Stimulated activated CD4-positive, alpha-beta T cell treated with anti-CD3 and anti-CD28 coated beads, Interleukin-1b, Interleukin-23, amount 100 ng/mL, for 1 hour (primary cell): ENCODE results near the gene REX1BD.

Experiments
- DNase-seq, 2 donors: peaks; one replicate each; pipeline ENCODE4 v3.0.0-alpha.2; 2020; ENCODE audit warnings: low read depth in 2 of 2

Gene REX1BD

DNA sequence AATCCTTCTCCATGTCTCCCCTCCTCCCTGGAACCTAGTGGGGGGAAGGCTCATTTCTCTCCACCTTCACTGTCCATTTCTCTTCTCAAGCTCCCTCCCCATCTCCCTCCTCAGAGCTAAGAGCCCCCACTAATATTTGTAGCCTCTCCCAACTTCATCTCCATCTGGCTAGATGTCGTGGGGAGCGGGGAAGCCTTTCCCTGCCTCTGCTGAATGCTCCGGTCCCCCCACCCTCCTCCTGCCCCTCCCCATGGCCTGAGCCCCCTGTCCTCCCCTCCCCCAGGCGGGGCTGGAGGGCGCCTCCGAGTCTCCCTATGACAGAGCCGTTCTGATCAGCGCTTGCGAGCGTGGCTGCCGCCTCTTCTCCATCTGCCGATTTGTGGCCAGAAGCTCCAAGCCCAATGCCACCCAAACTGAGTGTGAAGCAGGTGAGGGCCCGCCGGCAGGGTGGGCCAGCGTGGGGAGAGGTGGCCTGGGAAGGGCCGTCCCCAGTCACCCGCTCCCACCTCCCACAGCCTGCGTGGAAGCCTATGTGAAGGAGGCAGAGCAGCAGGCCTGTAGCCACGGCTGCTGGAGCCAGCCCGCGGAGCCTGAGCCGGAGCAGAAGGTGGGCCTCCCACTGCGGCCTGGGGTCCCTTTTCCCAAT lies 25.1 kb downstream of the REX1BD start:
- no peak for DNase-seq

DNA sequence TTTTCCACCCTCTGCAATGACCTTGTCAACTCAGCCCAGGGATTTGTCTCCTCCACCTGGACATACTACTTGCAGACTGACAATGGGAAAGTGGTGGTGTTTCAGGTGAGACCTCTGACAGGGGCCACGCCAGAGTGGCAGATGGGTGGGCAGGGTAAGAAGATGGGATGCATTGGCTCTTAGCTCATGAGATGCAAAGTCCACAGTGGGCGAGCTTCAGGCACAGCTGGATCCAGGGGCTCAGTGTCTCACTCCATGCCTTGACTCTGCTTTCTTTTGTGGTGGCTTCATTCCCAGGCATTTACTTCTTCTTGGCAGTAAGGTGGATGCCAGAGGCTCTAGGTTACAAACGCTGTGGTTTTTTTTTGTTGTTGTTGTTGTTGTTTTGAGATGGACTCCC lies 27.4 kb downstream of the REX1BD start:
- no peak for DNase-seq

DNA sequence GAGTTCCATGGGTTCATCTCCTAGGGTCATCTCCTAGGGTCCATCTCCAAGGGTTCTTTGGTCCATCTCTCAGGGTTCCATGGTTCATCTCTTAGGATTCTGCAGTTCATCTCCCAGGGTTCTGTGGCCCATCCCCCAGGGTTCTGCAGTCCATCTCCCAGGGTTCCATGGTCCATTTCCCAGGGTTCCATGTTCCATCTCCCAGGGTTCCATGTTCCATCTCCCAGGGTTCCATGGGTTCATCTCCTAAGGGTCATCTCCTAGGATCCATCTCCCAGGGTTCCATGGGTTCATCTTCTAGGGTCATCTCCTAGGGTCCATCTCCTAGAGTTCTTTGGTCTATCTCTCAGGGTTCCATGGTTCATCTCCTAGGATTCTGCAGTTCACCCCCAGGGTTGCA lies 29.0 kb downstream of the REX1BD start:
- DNase-seq: no peak

DNA sequence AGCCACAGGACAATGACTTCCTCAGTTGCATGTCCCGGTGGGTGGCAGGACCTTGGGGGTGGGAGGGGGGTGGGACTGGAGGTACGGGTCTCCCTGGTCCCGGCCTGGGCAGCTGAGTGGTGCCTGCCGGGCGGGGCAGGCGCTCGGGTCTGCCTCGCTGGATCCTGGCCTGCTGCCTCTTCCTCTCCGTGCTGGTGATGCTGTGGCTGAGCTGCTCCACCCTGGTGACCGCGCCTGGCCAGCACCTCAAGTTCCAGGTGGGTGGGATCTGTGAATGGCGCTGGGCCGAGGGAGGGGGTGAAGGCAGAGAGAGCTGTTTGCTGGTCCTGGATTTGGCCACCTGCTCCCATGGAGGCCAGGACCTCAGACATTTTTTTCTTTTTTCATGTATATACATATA lies 29.6 kb downstream of the REX1BD start:
- DNase-seq: no peak

DNA sequence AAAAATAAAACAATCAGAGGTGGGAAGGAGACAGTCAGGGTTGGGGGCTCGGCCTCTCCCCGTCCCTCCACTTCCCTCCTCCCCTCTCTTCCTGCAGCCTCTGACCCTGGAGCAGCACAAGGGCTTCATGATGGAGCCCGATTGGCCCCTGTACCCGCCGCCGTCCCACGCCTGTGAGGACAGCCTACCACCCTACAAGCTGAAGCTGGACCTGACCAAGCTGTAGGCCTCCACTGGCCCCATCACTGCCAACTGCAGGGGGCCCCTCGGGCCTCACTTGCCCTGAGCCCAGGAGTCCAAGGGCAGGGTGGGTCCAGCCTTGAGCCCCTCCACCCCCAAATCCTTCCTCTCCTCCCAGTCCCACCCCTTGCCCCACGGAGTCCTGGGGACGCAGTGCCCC lies 31.7 kb downstream of the REX1BD start:
- DNase-seq: no peak

DNA sequence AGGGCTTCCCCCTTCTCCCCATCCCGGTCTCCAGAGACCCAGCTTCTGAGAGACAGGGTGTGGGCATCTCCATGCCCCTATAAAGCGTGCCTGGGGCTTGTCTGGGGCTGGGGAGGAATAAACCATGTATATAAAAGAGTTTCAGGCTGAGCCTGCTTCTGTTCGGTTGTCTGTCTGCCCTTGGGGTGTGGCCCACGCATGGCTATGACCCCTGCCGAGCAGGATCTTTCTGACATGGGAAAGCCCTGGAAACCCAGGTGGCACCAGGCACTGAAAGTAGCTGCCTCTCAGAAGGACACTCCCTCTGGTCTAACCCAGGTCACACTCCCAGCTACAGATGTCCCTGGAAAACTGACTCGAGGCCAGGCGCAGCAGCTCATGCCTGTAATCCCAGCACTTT lies 32.3 kb downstream of the REX1BD start:
- DNase-seq: no peak

DNA sequence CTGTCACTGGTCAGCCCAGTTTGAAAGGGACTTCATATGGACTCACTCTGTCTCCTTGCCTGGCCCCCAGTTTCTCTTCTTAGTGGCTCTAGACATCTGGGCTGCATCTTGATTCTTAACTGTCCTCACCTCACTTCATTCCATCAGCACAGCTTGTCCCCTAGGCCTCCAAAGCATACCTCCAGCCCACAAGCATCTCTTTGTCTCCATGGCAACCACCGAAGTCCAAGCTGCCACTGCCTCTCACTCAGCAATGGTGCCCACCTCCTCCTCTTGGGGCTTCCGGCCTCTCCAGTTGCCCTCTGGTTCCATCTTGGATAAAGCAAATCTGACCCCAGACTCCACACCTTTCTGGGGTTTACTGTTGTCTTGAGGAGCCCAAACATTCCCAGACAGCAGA lies 38.3 kb downstream of the REX1BD start:
- no peak for DNase-seq

DNA sequence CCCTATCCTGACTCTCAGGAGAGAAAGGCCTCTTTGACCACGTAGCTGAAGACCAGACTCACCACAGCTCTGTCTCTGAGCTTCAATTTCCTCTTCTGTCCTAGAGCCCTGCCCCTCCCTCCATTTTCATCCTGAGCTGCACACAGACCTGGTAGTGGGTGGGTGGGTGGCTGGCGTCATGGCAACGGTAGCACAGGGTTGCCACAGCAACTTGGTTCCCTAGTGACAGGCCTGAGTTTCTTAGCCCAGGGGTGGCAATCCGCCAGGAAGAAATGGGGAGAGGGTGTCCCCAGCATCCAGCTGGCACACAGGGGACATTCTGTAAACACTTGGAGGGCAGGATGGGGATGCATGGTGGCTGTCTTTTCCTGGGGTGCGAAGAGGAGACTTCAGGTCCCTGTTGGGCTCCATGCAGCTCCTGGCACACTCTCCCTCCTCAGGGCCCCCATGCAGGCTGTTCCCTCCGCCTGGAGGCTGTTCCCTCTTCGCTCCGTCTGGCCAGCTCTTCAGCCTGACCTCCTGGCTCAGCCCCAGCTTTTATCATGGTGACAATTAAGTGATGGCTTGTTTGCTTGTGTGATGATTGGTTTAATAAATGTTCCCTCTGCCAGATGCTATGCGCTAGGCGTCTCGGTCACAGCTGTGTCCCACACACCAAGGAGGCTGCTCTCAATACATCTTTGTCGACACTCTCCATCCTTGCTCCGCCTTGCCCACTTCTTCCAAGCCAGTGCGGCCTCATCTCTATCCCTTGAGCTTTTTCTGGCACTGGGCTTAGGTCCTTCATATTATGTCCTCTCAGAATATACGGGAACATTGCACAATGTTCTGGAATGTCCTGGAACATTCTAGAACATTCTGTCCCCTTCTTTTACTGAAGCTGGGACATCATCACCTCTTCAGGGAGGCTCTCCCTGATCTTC lies 40.8 kb downstream of the REX1BD start:
- no peak for DNase-seq

DNA sequence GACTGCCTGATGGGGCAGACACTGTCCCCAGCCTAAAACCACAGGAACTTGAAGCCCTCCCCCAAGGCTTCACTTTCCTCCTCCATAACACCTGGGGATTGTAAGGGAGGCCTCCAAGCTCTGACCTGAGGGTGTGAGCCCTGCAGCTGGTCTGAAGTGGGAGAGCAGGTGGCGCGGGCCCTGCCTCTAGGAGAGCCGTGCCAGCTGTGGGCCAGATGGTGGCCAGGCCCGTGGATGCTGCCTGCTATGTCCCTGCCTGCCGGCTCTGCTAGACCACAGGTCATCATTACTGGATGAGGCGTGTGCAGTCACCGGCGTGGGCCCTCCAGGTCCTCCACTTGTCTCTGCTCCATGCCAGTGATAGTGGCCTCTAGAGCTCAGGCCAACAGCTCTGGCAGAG lies 44.7 kb downstream of the REX1BD start:
- DNase-seq: no peak

DNA sequence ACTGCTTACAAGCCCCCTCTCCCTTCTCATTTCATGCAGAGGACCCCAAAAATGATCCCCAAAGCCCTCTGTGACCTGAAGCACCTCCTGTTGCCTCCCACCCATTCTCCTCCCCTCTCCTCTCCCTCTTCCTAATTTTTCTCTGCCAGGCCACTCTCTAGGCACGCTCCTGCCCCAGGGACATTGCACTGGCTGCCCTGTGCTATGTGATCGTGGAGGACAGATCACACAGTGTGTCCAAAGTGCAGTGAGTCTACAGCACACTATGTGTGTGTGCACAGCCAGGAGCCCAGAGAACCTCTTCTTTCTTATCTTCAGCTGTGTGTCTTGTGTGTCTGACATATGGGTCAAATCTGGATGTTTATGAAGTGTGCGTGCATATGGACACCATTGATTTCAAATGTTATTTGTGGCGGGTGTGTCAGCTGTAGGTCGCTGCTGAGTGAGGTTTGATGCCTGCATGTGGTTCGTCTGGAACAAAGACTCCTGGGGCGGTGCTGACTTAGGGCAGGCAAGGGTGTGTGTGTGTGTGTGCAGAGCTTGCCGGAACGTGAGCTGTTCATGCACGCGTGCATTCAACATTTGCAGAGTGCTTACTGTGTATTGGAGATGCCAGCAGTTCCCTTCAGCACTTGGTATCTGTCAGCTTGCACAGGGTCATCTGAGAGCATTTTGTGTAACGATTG lies 46.2 kb downstream of the REX1BD start:
- DNase-seq: no peak

DNA sequence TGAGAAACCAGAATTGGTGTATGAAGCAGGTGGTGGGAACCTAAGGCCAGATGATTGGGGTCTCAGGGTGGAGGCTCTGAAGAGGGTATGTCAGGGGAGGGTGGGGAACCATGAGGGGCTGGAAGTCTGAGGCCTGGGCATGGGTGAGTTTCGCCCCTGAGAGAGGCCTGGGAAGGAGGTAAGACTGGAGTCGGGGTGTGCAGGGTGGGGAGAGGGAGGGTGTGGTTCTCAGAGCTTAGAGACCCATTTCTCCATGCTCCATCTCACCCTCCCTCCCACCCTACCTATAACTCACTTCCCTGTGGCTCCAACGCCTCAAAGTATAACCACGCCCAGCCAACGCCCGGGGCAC lies 47.2 kb downstream of the REX1BD start:
- DNase-seq: no peak

DNA sequence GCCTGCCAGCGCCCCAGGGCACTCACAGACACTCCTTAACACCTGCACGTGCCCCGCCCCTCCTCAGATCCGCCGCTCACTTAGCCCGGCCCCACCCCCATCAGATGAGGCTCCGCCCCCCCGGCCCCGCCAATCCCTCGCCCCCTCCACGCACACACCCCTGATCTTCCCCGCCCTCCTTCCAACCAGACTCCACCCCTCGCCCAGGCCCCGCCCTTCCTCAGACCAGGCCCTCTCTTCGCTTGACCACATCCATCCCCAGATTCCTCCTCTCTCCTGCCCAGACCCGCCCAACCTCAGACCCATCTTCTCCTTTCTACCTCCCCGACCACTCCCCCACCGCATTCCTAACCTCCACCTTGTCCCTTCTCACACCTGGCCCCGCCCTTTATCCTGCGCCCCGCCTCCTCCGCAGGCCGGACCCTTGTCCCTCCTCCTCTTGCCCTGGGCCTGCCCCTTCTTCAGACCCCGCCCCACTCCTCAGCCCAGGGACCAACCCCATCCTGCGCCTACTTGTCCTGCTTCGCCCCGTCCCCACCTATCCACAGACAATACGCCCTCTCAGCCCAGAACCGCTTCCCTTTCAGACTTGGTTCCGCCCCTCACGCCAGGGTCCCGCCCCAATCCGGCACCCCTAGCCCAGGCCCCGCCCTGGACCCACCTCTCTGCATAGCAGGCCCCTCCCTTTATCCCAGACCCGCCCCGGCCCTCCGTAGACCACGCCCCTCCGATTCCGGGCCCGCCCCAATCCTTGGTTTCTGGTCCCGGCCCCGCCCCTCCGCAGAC lies 47.8 kb downstream of the REX1BD start:
- DNase-seq: peak; percentile 99

DNA sequence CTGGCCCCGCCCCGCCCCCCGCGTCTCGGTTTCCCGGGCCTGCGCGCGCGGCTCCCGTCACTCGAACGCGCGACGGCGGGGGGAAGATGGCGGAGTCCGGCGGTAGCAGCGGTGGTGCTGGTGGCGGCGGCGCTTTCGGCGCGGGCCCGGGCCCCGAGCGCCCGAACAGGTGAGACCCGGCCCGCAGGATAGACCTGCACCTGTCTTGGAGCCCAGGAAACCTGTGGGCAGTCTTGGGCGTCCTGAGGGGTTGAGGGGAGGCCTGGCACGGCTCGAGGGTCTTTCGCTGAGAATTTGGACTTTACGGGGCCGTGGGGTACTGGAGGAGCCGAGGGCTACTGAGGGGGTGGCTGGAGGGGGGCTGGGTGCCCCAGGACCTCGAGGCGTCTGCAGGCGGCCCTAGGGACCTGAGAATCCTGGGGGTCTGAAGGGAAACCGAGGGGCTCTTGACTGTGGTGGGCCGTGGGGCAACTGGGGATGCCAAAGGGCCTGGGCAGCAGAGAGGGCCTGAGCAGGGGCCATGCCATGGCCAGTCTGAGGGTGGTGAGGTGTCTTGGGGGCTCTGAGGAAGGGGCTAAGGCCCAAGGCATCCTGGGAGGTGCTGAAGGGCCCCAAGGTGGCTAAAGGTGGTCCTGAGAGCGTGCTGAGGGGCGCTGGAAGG lies 48.5 kb downstream of the REX1BD start, which contains the start of gene KLHL26:
TSS of gene KLHL26 (plus strand) at position 60 of the 661 bp plus-strand sequence. CDS start at position 87, 27 bp downstream.
- no peak for DNase-seq

DNA sequence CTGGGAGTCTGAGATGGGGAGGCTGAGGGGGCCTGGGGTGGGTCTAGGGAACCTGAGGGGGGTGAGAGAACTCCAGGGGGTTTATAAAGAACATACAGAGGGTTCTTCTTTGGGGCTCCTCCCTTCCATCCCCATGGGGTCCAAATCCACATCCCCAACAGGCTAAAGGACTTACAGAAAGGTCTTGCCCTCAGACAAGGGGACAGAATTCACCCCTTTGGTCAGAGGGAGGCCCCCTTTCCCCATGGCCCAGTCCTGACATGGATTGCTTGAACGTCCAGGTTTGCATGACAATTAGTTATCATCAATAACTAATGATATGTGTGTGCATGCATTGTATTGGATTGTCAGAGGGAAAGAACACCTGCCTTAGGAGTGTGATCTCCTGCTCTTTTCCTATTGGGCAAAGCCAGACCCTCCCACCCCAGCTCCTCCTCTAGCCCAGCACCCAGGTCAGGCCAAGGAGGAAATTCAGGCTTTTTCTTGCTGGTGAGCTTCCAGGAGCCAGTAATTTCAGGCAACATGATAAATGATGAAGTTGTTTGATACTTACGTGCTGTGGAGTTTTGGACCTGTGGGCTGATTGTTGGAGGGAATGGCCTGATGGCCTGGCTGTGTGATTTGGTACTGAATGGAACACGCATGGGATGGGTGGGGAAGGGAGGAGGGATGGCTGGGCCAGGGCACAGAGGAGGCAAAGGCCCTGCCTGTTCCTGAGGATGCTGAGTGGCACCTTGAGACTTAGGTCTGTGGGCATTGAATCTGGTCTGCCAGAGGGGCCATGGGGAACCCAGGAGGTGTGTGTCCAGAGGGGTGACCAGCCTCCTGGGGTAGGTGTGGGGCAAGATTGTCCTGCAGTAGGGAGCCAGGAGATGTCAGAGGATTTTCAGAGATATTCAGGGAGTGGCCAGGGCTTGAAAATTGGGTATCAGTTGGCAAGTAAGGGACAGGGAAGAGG lies 49.4 kb downstream of the REX1BD start:
- DNase-seq: no peak

DNA sequence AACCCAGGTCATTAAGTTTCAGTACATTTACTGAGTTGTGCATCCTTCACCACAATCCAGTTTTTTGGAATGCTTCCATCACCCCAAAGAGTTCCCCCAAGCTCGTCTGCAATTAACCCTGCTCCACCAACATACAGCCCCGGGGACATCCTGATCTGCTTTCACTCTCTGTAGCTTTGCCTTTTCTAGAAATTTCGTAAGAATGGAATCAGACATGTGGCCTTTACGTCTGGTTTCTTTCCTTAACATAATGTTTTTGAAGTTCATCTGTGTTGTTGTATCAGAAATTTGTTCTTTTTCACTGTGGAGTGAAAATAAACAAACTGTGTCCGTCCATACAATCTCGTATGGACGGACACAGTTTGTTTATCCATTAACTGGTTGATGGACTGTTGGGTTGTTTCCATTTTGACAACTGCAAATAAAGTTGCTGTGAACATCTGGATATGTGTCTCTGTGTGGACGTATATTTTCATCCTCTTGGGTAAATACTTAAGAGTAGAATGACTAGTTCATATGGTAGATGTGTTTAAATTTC lies 51.2 kb downstream of the REX1BD start:
- DNase-seq: no peak
